ENCODE measurements around the gene FGF19. TPM values are rescaled to one million over a fixed set of nuclear protein-coding genes. Genes with fewer than 3 reads are reported as not detected.
"Not testable (repeated sequence)": the region's sequence is repeated elsewhere in the genome, so short reads cannot be mapped to it uniquely, and the experiment has no call there.

Gene FGF19
- total RNA-seq, 1 donor from 2014 or later = not detected

DNA sequence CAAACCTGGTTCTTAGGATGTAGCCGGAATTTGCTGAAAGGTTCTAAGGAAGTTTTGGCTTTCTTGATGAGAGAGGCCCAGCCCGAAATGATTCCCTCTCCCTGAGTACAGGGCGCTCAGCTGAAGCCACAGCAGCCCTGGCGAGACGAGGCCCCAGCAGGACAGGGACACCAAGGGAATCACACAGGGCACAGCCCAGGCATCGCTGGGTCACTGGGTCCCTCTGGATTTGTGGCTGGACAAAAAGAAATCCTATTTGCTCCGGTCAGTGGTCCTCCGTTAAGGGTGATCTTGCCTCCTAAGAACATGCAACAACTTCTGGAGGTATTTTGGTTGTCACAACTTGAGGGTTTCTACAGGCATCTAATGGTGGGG, 6.4 kb downstream of the FGF19 start:
- DNase-seq (ENCODE audit: extremely low read depth, low read depth, low spot score) = no peak

DNA sequence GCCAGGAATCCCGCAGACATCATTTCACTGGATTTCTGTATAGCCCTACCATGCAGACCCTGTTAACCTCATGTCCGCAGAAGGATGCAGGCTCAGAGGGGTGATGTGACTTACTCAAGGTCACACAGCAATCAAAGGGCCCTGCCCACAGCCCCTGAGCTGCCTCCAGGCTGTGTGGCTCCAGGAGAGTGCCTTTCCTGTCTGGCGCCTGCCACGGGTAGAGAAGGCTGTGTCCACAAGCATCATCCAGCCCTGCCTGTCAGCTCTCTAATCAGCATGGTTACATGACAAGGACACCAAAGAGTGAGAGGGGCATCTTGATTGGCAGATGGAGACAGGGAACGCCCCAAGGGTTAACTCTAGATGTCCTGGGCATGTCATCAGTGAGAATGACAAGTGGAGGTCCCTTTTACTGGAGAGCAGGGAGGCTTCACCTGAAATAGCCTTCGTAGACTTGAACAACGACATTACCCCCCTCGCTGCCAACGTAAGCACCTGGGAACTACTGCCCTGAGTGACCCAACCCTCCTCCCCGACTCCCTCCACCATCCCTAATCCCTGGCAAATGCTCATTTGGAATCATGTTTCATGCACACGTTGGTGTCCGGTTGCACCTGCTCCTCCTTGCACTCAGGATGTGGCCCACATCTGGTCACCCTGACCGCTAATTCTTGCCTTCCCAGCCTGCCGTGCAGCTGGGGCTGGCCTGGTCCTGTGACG, 6.9 kb downstream of the FGF19 start:
- no peak for DNase-seq (ENCODE audit: extremely low read depth, low read depth, low spot score)

DNA sequence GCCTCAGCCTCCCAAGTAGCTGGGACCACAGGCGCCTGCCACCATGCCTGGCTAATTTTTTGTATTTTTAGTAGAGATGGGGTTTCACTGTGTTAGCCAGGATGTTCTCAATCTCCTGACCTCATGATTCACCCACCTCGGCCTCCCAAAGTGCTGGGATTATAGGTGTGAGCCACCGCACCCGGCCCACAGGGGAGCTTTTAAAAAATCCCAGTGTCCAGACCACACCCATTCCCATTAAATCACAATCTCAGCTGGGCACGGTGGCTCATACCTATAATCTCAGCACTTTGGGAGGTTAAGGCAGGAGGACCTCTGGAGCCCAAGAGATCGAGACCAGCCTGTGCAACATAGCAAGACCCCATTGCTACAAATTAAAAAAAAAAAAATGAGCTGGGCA, 7.8 kb downstream of the FGF19 start:
- not testable (repeated sequence) for DNase-seq (ENCODE audit: extremely low read depth, low read depth, low spot score)

- no peak for DNase-seq (ENCODE audit: extremely low read depth, low read depth, low spot score)
Measured at GRCh38 chr11:69695581-69695980, 8.2 kb downstream of the FGF19 start.

- DNase-seq (ENCODE audit: extremely low read depth, low read depth, low spot score) = no peak
Measured at GRCh38 chr11:69694781-69695180, 9.0 kb downstream of the FGF19 start.

DNA sequence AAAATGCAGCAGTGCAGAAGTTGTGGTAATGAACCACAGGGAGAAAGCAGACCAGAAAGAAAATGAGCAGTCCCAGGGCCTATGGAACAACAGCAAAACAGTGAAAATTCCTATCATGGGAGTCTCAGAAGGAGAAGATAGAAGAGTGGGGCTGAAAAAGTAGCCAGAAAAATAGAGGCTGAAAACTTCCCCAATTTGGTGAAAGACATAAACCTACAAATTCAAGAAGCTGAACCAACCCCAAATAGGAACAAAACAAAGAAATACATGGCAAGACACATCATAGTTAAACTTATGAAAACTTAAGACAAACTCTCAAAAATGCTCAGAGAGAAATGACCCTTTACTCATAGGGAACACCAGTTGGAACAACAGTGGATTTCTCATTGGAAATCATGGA, 11.4 kb downstream of the FGF19 start:
- DNase-seq (ENCODE audit: extremely low read depth, low read depth, low spot score) = no peak

GRCh38 chr11:69691463-69691862, 12.4 kb downstream of the FGF19 start:
- DNase-seq (ENCODE audit: extremely low read depth, low read depth, low spot score) = no peak

- DNase-seq (ENCODE audit: extremely low read depth, low read depth, low spot score) = no peak
Measured at GRCh38 chr11:69689484-69690319, 14.1 kb downstream of the FGF19 start.

DNA sequence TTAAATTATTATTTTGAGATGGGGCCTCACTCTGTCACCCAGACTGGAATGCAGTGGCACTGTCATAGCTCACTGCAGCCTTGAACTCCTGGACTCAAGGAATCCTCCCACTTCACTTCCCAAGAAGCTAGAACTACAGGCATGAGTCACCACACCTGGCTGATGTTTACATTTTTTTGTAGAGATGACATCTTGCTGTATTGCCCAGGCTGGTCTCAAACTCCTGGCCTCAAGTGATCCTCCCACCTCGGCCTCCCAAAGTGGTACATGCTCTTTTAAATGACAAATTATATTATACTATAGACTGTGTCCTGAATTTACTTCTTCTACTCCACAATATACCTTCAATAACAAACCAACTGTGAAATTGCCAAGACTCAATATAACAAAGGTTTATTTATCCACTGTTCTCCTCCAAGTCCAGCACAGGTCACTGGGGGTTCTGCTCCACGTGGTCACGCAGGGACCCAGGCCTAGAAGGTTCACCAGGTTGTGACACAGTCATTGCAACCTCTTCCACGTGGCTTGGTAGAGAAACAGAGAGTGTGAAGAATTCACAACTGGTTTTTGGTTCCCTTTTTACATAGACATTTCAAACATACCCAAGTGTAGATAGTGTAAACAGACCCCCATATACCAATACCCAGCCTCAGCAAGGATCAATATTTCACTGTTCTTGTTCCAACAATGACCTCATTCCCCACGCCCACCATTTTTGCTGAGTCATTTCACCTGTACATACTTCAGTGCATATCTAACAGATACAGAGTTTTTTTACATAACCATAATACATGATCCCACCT, 15.7 kb downstream of the FGF19 start:
- DNase-seq (ENCODE audit: extremely low read depth, low read depth, low spot score) = not testable (repeated sequence)

GRCh38 chr11:69686856-69687255, 17.0 kb downstream of the FGF19 start:
- no peak for DNase-seq (ENCODE audit: extremely low read depth, low read depth, low spot score)

DNA sequence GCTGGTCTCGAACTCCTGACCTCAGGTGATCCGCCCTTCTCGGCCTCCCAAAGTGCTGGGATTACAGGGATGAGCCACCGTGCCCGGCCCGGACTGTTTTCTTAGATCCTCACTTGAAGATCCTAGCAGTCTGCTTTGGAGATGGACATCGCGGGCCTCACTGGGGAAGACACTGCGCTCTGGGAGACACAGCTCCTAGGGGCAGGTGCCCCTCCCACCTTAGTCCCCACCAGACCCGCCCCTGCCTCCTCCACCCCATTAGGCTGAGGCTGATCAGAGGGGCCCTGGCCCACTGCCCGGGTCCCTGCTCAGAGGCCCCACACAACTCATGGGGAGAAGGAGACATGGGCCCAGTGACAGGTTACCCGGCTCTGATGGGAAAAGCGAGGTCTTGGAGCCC, 17.4 kb downstream of the FGF19 start:
- no peak for DNase-seq (ENCODE audit: extremely low read depth, low read depth, low spot score)

DNA sequence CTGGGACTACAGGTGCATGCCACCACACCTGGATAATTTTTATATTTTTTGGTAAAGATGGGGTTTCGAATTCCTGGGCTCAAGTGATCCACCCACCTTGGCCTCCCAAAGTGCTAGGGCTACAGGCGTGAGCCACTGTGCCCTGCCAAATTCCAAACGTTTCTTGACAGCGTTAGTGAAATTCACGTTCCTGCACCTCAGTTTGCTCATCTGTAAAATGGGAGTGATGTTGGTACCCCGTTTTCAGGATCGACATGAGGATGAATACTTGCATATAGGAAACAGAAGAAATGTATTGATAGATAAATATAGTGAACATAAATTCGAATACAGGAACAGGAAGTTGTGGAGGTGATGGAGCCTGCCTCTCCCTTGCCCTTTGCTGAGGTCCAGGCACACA, 18.5 kb downstream of the FGF19 start:
- DNase-seq (ENCODE audit: extremely low read depth, low read depth, low spot score) = no peak

- DNase-seq (ENCODE audit: extremely low read depth, low read depth, low spot score) = no peak
Measured at GRCh38 chr11:69684651-69685050, 19.2 kb downstream of the FGF19 start.

GRCh38 chr11:69683764-69684333, 20.0 kb downstream of the FGF19 start:
- DNase-seq (ENCODE audit: extremely low read depth, low read depth, low spot score) = no peak

GRCh38 chr11:69682681-69683326, 21.0 kb downstream of the FGF19 start:
- DNase-seq (ENCODE audit: extremely low read depth, low read depth, low spot score) = no peak

DNA sequence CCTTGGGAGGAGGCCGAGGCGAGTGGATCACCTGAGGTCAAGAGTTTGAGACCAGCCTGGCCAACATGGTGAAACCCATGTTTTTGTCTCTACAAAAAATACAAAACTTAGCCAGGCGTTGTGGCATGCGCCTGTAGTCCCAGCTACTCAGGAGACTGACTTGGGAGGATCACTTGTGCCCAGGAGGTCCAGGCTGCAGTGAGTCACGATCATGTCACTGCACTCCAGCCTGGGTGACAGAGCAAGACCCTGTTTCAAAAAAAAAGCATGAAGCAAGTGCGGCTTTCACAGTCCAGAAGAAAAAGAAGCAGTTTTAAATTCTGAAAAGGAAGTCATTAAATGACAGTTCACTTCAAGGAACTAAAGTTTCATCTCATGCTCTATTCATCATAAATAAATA, 21.6 kb downstream of the FGF19 start:
- DNase-seq (ENCODE audit: extremely low read depth, low read depth, low spot score) = no peak

GRCh38 chr11:69680688-69681087, 23.1 kb downstream of the FGF19 start:
- no peak for DNase-seq (ENCODE audit: extremely low read depth, low read depth, low spot score)

GRCh38 chr11:69677749-69678148, 26.1 kb downstream of the FGF19 start:
- DNase-seq (ENCODE audit: extremely low read depth, low read depth, low spot score) = no peak

DNA sequence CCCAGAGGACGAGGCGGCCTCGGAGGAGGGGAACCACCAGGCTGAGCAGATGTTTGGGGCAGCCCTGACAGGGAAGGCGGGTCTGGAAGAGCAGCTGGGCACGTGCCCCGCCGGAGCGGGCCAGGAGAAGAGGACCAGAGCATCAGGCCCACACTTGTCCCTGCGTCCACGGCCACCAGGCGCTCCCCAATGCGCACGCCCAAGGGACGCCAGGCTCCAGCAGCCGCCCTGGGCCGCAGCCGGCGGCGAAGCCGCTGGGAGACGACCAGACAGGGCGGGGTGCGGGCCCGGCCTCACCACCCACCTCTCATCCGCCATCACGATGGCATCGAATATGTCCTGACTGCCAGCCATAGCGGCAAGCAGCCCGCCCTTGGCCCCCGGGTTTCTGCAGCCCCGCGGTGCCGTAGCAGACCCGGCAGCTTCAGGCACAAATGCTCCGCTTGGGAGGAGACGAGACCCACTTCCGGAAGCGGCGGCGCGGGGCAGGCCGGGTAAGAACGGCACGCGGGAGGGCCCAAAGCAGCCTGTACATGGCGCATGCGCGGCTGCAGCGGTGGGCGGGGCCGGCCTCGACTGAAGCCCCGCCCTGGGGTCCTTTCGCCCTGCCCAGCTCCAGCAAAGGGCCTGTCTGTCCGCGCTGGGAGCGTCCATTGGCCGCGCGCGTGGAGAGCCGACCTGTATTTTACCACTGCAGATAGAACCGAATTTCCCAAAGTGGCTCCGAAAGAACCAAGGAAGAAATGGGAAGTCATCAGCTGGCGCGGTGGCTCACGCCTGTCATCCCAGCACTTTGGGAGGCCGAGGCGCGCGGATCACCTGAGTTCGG, 28.7 kb downstream of the FGF19 start, which contains the start of gene LTO1:
Gene LTO1, minus strand, starts transcription at position 468 of the 829 bp plus-strand sequence. Its CDS starts 114 bp downstream, at position 354.
- DNase-seq (ENCODE audit: extremely low read depth, low read depth, low spot score) = no peak

Measured in glomerular endothelial cell (primary cell).